Measurements from ENCODE around the gene RGSL1.
A peak's percentile ranks its signal among the peaks of the same experiment; 100 is the strongest.

RGSL1 gene

GRCh38 chr1:182601913-182602312 lies 152.0 kb downstream of the RGSL1 start:
- Histone ChIP-seq H3K9me2 (replicated peaks; ENCODE audit: control insufficient read depth, low read length) (no peaks in the 10 kb centered on the region), H3K36me3 (ENCODE audit: control insufficient read depth, low read length) (peaks cover 58% of the 10 kb centered on the region), H3K4me3 (ENCODE audit: low read length) (peak overlapping the region; percentile 87), H4K20me1 (ENCODE audit: control insufficient read depth, insufficient read depth, low read depth, low read length) (peaks cover 24% of the 10 kb centered on the region), H3K79me2 (ENCODE audit: control insufficient read depth, low read length) (peaks cover 45% of the 10 kb centered on the region), H3K4me2 (ENCODE audit: low read length) (peak overlapping the region; percentile 95), H3K9me3 (ENCODE audit: control insufficient read depth, insufficient read depth, low read length) (no peaks in the 10 kb centered on the region), H3K27ac (ENCODE audit: low read depth, low read length) (peak overlapping the region; percentile 61), H3K27me3 (ENCODE audit: control insufficient read depth, low read length) (no peaks in the 10 kb centered on the region), H3F3A (ENCODE audit: control insufficient read depth, insufficient read depth) (peaks cover 34% of the 10 kb centered on the region), H3K4me1 (ENCODE audit: control insufficient read depth, low read length) (peaks cover 52% of the 10 kb centered on the region)
- no peak for TF ChIP-seq EZH2phosphoT487 (IDR thresholded peaks at IDR 0.05; ENCODE audit: borderline replicate concordance, low read length)
- TF ChIP-seq CTCF (IDR thresholded peaks at IDR 0.05; ENCODE audit: low read depth, low read length, poor library complexity, severe bottlenecking) = no peak

GRCh38 chr1:182602935-182603645 lies 153.1 kb downstream of the RGSL1 start:
- Histone ChIP-seq H3K79me2 (ENCODE audit: control insufficient read depth, low read length) (peaks cover 45% of the 10 kb centered on the region), H3K9me2 (replicated peaks; ENCODE audit: control insufficient read depth, low read length) (no peaks in the 10 kb centered on the region), H3K4me1 (ENCODE audit: control insufficient read depth, low read length) (peaks cover 60% of the 10 kb centered on the region), H3K27ac (ENCODE audit: low read depth, low read length) (peak overlapping the region; percentile 61), H3K36me3 (ENCODE audit: control insufficient read depth, low read length) (peaks cover 58% of the 10 kb centered on the region), H3K4me3 (ENCODE audit: low read length) (peak overlapping the region; percentile 87), H4K20me1 (ENCODE audit: control insufficient read depth, insufficient read depth, low read depth, low read length) (peaks cover 24% of the 10 kb centered on the region), H3F3A (ENCODE audit: control insufficient read depth, insufficient read depth) (peaks cover 22% of the 10 kb centered on the region), H3K4me2 (ENCODE audit: low read length) (peak overlapping the region; percentile 95), H3K27me3 (ENCODE audit: control insufficient read depth, low read length) (no peaks in the 10 kb centered on the region), H3K9me3 (ENCODE audit: control insufficient read depth, insufficient read depth, low read length) (no peaks in the 10 kb centered on the region)
- no peak for TF ChIP-seq EZH2phosphoT487 (IDR thresholded peaks at IDR 0.05; ENCODE audit: borderline replicate concordance, low read length)
- no peak for TF ChIP-seq CTCF (IDR thresholded peaks at IDR 0.05; ENCODE audit: low read depth, low read length, poor library complexity, severe bottlenecking)

- H3K27ac ChIP-seq (ENCODE audit: low read depth, low read length) = peak overlapping the region; percentile 61
- peak overlapping the region; percentile 87 for H3K4me3 ChIP-seq (ENCODE audit: low read length)
- peaks cover 45% of the 10 kb centered on the region for H3K79me2 ChIP-seq (ENCODE audit: control insufficient read depth, low read length)
- H3K9me2 ChIP-seq (replicated peaks; ENCODE audit: control insufficient read depth, low read length) = no peaks in the 10 kb centered on the region
- H4K20me1 ChIP-seq (ENCODE audit: control insufficient read depth, insufficient read depth, low read depth, low read length) = peaks cover 24% of the 10 kb centered on the region
- no peaks in the 10 kb centered on the region for H3K27me3 ChIP-seq (ENCODE audit: control insufficient read depth, low read length)
- H3K4me1 ChIP-seq (ENCODE audit: control insufficient read depth, low read length) = peaks cover 62% of the 10 kb centered on the region
- peaks cover 17% of the 10 kb centered on the region for H3F3A ChIP-seq (ENCODE audit: control insufficient read depth, insufficient read depth)
- peaks cover 54% of the 10 kb centered on the region for H3K36me3 ChIP-seq (ENCODE audit: control insufficient read depth, low read length)
- H3K4me2 ChIP-seq (ENCODE audit: low read length) = peak overlapping the region; percentile 95
- H3K9me3 ChIP-seq (ENCODE audit: control insufficient read depth, insufficient read depth, low read length) = no peaks in the 10 kb centered on the region
- TF ChIP-seq EZH2phosphoT487 (IDR thresholded peaks at IDR 0.05; ENCODE audit: borderline replicate concordance, low read length) (no peak), CTCF (IDR thresholded peaks at IDR 0.05; ENCODE audit: low read depth, low read length, poor library complexity, severe bottlenecking) (no peak)
These were observed 153.8 kb downstream of the RGSL1 start for GRCh38 chr1:182603646-182604174.
